ENCODE data around the gene CTNND1.

GRCh38 chr11:57788703-57789088 lies 27.1 kb downstream of the CTNND1 start:
- TF ChIP-seq EZH2phosphoT487 (IDR thresholded peaks at IDR 0.05; ENCODE audit: insufficient read depth, low read depth) (no peak), EZH2 (IDR thresholded peaks at IDR 0.05; ENCODE audit: insufficient read depth, poor library complexity, severe bottlenecking) (no peak)

All from GM23248 (cell line).